ENCODE measurements around the gene SKOR1. TPM values are rescaled to one million over a fixed set of nuclear protein-coding genes. Genes with fewer than 3 reads are reported as not detected.

SKOR1 gene
- total and polyA plus RNA-seq, 2 of the 4 experiments (the other 2 are of a cell fraction): 0.03 TPM; not detected in 1

GRCh38 chr15:67861983-67862382 lies 36.7 kb downstream of the SKOR1 start:
- no peaks in the 10 kb centered on the region for H3K36me3 ChIP-seq (ENCODE audit: control insufficient read depth, insufficient read depth, low read length)
- no peak overlapping the region for H2AK9ac ChIP-seq (replicated peaks; ENCODE audit: low read depth, low read length, poor library complexity)
- no peaks in the 10 kb centered on the region for H3K9me3 ChIP-seq (ENCODE audit: control insufficient read depth, insufficient read depth, low read length)
- no peak overlapping the region for H2BK20ac ChIP-seq (ENCODE audit: low read depth, low read length)
- 80% methylated on average over 1 of the region's 3 CpGs; no CpG with 5 or more reads in 1 of the 2 experiments for WGBS, 2 experiments (ENCODE audit: extremely low coverage in 2 of 2, insufficient read length in 1 of 2)
- CTCF ChIA-PET: interaction anchor here (1.2 kb wide), 2 partner anchors 15 to 293 kb away, joined by 3 to 4 read pairs; no protein-coding TSS in a partner anchor
- in situ Hi-C loops (cut with MboI; ENCODE audit: low sequenced_read_pairs): loop anchor here (10.0 kb wide), 1 partner anchor 293 kb away; no protein-coding TSS in a partner anchor
- H2AFZ ChIP-seq (replicated peaks; ENCODE audit: low read length, poor library complexity): no peak overlapping the region
- no peaks in the 10 kb centered on the region for H3K79me1 ChIP-seq (ENCODE audit: low read depth in 1 of 2, low read length in 2 of 2)
- dilution Hi-C loops (cut with HindIII; ENCODE audit: low sequenced_read_pairs, unreplicated experiment): no loop called here
- intact Hi-C loops (cut with micrococcal nuclease): loop anchor here (2.0 kb wide), 1 partner anchor 349 kb away; no protein-coding TSS in a partner anchor
- H2BK120ac ChIP-seq (ENCODE audit: low read depth, low read length): no peak overlapping the region
- H4K20me1 ChIP-seq (ENCODE audit: insufficient read depth, low read length): no peaks in the 10 kb centered on the region
- H2AK5ac ChIP-seq (ENCODE audit: low read depth, low read length): no peak overlapping the region
- TF ChIP-seq MXI1 (IDR thresholded peaks at IDR 0.05; ENCODE audit: borderline replicate concordance, low read depth, low read length) (no peak), RAD21 (IDR thresholded peaks at IDR 0.05; ENCODE audit: low read length) (no peak), MAZ (IDR thresholded peaks at IDR 0.05; ENCODE audit: borderline replicate concordance, low read depth, low read length) (no peak), POLR2A (IDR thresholded peaks at IDR 0.05; ENCODE audit: low read depth, low read length) (no peak), NFE2L2 (IDR thresholded peaks at IDR 0.05; ENCODE audit: low read depth, low read length) (no peak), SMC3 (IDR thresholded peaks at IDR 0.05; ENCODE audit: low read depth, low read length) (no peak), MAFK (IDR thresholded peaks at IDR 0.05; ENCODE audit: low read depth, low read length) (no peak), FOS (IDR thresholded peaks at IDR 0.05; ENCODE audit: low read depth, low read length) (no peak), RFX5 (IDR thresholded peaks at IDR 0.05; ENCODE audit: low read depth, low read length) (no peak), BHLHE40 (IDR thresholded peaks at IDR 0.05; ENCODE audit: low read depth, low read length) (no peak), CEBPB (IDR thresholded peaks at IDR 0.05; ENCODE audit: low read depth, low read length) (no peak), USF2 (IDR thresholded peaks at IDR 0.05; ENCODE audit: low read depth, low read length) (no peak), CTCF (conservative IDR thresholded peaks at IDR 0.05; ENCODE audit: low read depth, low read length) (no peak), RCOR1 (IDR thresholded peaks at IDR 0.05; ENCODE audit: insufficient replicate concordance, low read length) (no peak), ELK1 (IDR thresholded peaks at IDR 0.05; ENCODE audit: borderline replicate concordance, low read depth, low read length) (no peak), CHD1 (IDR thresholded peaks at IDR 0.05; ENCODE audit: low read depth, low read length) (no peak)
- no peak overlapping the region for H3K18ac ChIP-seq (ENCODE audit: low read depth, low read length)
- DNase-seq (no peak), ATAC-seq (ENCODE audit: low read depth) (no peak)
- peaks cover 4% of the 10 kb centered on the region; the same call in 1 of the 2 replicates for H3K4me1 ChIP-seq (ENCODE audit: control insufficient read depth, insufficient read depth, low read length)
- no peak overlapping the region for H4K5ac ChIP-seq (ENCODE audit: low read depth, low read length)
- H3K27ac ChIP-seq (ENCODE audit: insufficient read depth, low read length): no peak overlapping the region
- no peak overlapping the region for H3K9ac ChIP-seq (ENCODE audit: low read depth, low read length)
- POLR2A ChIA-PET (ENCODE audit: unreplicated experiment): no interaction called here
- no peak overlapping the region for H4K91ac ChIP-seq (ENCODE audit: insufficient read depth, low read depth, low read length)
- H3K14ac ChIP-seq (replicated peaks; ENCODE audit: low read depth, low read length): no peak overlapping the region
- peaks cover 4% of the 10 kb centered on the region for H3K27me3 ChIP-seq (ENCODE audit: control insufficient read depth, insufficient read depth, low read length)
- no peak overlapping the region for H3K23ac ChIP-seq (ENCODE audit: low read depth, low read length)
- H4K8ac ChIP-seq (ENCODE audit: low read depth in 2 of 2, low read length in 2 of 2): no peak overlapping the region
- H3K4me3 ChIP-seq (ENCODE audit: insufficient read depth, low read depth, low read length): no peak overlapping the region
- H3K56ac ChIP-seq (ENCODE audit: extremely low read depth, insufficient read depth, low read length): no peak overlapping the region
- H3K4me2 ChIP-seq (ENCODE audit: low read depth, low read length): no peak overlapping the region
- H3K9me1 ChIP-seq (ENCODE audit: insufficient read depth, low read length): no peaks in the 10 kb centered on the region; the same call in 1 of the 2 replicates
- H2BK15ac ChIP-seq (ENCODE audit: low read depth, low read length): no peak overlapping the region
- no peak overlapping the region for H2BK5ac ChIP-seq (ENCODE audit: low read depth, low read length, poor library complexity, severe bottlenecking)
- no peak overlapping the region for H3K4ac ChIP-seq (ENCODE audit: low read depth, low read length)
- BruUV-seq (replicated peaks): no TSS peak
